Stimulated activated CD4-positive, alpha-beta T cell treated with anti-CD3 and anti-CD28 coated beads, Interleukin-12 subunit alpha, Interleukin-12 subunit beta, amount 100 ng/mL, for 48 hours (primary cell): Measurements from ENCODE around the gene PKP1.

Experiments
- DNase-seq, 3 donors: peaks; one replicate each; pipeline ENCODE4 v3.0.0-alpha.2; 2020; ENCODE audit warnings: low read depth in 2 of 3, low spot score in 1 of 3

Gene PKP1

GRCh38 chr1:201361652-201362504 lies 78.6 kb downstream of the PKP1 start:
- peak in 1 of 3 donors; percentile 5 for DNase-seq

DNA sequence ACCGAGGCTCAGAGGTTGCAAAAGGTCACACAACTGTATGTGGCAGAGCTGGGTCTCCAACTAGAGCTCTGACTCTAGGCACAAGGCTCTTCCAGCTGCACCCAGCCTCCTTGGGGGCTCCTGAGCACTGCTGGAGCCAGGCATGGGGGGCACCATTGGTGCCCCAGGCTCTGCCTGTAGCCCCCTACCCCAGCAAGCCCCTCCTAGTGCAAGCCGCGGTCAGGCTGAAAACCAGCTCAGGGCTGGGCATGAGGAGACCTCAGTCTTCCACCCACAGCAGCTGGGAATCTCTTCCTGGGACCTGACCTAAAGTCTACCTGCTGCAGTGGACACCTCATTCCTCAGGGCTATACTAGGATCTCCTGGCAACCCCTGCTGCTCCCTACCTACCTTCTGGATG lies 79.6 kb downstream of the PKP1 start:
- DNase-seq, result no peak

- no peak for DNase-seq
Observed at GRCh38 chr1:201363467-201363866, 80.2 kb downstream of the PKP1 start.

DNA sequence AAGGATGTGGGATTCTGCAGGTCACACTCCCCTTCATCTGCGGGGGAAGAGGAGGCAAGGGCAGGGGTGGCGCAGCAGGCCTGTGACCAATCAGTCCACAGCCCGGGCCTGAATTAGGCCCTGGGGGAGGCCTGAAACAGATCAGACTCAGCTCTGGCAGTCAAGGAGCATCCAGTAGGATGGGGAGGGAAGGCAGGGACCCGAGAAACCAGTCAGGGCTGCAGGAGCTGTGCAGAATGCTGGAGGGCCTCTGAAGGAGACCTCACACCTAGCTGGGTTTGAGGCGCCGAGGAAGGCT lies 81.5 kb downstream of the PKP1 start:
- DNase-seq, result no peak

GRCh38 chr1:201365251-201365650 lies 81.9 kb downstream of the PKP1 start:
- DNase-seq, result no peak

DNA sequence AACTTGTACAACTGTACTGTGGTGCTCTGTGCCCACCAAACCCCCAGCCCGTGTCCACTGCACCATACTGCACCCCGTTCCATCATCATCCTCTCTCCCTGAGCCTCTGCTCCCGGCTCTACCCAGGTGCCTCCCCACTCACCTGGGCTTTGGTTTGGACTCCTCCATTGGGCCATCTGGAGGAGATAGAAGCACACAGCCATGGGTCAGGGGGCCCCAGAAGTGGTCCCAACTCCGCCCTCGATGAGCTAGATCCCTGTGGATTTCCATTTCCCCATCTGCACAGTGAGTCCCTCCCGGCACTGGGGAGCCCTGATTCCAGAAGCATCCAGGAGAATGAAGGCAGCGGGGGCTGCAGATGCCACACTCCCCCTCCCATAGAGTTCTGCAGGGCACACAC lies 83.4 kb downstream of the PKP1 start:
- DNase-seq, result no peak

GRCh38 chr1:201369209-201369608 lies 85.9 kb downstream of the PKP1 start:
- DNase-seq, result no peak

DNA sequence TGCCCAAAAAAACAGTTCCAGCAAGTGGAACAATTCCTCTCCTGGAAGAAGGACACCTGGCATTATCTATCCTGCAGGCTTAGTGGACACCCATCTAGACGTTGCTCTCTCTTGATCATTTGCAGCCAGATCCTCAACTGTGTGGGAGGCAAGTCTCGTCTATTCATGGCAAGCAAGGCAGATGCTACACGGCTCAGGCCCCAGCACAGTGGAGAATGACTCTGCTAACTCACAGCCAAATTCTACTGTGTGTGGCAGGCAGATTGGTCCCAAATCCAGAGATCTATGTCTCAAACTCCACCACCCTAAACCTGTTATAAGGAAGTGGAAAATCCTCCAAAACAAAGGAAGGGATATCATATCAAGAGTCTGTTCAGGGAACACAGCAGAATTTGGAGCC lies 87.2 kb downstream of the PKP1 start:
- DNase-seq, result no peak

DNA sequence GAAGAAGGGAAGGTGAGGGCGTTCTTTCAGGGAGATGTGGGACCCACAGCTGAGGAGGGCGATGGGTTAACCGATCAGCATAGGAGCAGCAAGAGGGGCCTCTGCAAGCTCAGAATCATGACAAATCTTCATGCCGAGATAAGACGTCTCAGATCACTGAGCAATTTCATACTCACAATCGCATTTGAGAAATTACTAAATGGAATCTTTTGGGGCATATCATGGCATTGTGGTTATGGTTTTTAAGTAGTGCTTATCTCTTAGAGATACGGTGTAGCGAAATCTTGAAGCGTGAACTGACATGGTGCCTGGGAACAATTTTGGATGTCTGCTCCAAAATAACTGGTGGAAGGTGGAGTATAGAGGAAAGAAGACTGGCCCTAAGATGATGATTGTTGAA lies 88.0 kb downstream of the PKP1 start:
- DNase-seq, result no peak

DNA sequence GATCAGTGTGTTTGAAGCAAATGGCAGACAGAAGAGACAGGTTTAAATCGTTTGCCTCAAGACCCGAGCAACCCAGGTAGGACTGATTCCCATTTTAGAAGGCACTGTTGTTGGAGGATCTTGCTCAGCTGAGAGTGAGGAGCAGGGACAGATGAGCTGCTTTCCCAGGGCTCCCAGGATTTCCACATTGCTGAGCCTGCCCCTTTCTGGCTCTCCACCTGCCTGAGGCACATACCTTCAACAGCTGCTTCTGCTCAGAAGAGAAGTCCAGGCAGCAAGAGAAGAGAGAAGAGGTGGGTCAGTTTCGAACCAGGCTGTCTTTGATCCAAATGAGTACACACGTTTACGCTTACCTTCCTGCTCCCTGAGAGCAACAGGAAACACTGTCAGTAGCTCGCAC lies 88.5 kb downstream of the PKP1 start:
- no peak for DNase-seq

GRCh38 chr1:201374364-201374763 lies 91.1 kb downstream of the PKP1 start:
- no peak for DNase-seq

- no peak for DNase-seq
Observed at GRCh38 chr1:201375169-201375568, 91.9 kb downstream of the PKP1 start.

DNA sequence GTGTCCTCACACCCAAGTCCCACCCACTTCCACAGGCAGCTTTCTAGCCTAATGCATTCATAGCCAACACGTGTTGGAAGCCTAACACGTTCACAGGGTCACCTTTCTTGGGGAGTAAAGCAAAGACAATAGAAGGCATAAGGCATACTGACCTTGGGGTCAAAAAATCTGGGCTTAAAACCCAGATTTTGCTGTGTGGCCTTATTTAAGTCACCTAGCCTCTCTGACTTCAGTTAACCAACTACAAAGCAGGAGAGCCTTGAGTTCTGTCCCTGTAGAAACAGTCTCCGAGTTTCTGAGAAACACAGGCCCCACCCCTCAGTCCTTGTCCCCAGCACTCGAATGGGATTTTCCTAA lies 92.8 kb downstream of the PKP1 start:
- no peak for DNase-seq

- peak in 1 of 3 donors; percentile 7 for DNase-seq
Observed at GRCh38 chr1:201376464-201377374, 93.4 kb downstream of the PKP1 start.

DNA sequence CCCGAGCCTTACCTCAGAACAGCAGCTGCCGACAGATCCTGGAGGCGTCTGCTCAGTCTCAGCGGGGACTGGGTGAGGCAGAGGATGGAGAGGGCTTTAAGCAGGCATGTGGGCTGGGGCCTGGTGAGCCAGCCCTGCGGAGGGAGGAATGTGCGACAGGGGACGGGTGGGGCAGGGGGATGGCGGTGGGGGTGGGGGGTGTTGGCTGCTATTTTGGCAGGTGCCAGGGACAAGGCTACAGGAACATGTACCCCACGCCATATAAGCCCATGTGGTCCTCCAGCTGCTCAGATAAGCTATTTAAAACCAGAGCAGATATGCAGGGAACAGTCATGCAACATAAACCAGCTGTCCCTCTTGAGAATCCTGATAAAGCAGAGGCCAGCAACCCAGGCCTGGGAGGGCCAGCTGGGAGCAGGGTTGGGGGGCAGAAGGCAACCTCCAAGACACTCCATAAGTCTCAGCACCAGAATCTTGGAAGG lies 94.3 kb downstream of the PKP1 start, which contains the start of gene TNNT2:
TNNT2 (minus strand) TSS at position 70 of the 482 bp plus-strand sequence. CDS start 4,426 bp downstream, outside the sequence.
- DNase-seq, result no peak

DNA sequence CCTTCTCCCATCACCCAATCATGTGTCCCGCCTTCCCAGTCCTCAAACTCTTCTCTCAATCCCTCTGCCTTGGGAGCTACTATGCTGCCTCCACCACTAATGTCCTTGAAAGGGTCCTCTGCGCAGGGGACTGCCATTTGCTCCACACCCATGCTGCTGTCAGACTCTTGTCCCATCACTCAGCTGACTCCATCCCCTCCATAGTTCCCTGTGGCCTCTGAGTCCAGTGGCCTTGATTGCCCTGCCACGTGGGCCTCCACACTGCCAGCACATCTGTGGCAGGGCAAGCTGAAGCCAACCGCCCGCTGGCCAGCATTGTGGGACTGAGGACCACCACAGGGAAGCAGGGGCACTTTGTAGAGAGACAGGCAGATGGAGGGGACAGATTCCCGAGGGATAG lies 95.5 kb downstream of the PKP1 start:
- no peak for DNase-seq

DNA sequence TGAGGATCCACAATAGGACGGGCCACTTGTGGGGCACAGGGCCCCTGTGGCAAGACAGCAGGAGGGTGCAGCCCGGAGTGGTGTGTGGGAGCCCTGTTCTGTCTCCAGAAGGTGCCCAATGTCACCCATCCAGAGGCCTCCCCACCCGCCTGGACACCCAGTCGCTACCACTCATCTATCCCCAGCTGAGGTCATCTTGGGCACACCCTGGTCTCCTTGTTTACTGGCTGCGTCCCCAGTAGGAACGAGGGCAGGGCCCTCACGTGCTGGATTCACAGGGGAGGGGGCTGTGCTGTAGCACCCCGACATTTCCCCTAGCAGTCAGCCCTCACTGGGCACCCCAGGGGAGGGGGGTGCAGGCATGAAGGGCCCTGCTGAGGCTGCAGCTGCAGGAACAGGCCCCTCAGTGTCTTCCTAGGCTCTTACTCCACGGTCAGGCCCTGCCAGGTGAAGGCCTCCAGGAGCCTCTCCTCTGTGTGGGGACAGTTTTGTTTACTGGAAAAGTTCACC lies 96.5 kb downstream of the PKP1 start:
- DNase-seq, result no peak

- DNase-seq, result no peak
Observed at GRCh38 chr1:201381130-201381529, 97.8 kb downstream of the PKP1 start.
